COLO668 (cell line): ENCODE data around the gene ZKSCAN1.
A peak's percentile ranks its signal among the peaks of the same experiment; 100 is the strongest.
"Not testable (repeated sequence)": the region's sequence is repeated elsewhere in the genome, so short reads cannot be mapped to it uniquely, and the experiment has no call there.

Experiments used
- DNase-seq: peaks from one replicate; lab custom pipeline; 2025; ENCODE audit not compliant: unreplicated experiment; lab: John Stamatoyannopoulos, UW

Gene ZKSCAN1

DNA sequence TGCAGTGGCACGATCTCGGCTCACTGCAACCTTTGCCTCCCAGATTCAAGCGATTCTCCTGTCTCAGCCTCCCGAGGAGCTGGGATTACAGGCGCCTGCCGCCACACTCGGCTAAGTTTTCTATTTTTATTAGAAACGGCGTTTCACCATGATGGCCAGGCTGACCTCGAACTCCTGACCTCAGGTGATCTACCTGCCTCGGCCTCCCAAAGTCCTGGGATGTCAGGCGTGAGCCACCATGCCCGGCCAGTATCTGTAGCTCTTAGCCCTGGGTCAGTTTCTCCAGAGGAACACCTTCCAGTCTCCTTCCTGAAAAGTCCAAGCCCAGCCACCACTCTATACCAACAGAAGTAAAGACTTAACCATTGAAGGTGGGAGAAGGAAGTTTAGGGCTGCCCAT lies 15.2 kb upstream of the ZKSCAN1 start:
- no peak for DNase-seq

DNA sequence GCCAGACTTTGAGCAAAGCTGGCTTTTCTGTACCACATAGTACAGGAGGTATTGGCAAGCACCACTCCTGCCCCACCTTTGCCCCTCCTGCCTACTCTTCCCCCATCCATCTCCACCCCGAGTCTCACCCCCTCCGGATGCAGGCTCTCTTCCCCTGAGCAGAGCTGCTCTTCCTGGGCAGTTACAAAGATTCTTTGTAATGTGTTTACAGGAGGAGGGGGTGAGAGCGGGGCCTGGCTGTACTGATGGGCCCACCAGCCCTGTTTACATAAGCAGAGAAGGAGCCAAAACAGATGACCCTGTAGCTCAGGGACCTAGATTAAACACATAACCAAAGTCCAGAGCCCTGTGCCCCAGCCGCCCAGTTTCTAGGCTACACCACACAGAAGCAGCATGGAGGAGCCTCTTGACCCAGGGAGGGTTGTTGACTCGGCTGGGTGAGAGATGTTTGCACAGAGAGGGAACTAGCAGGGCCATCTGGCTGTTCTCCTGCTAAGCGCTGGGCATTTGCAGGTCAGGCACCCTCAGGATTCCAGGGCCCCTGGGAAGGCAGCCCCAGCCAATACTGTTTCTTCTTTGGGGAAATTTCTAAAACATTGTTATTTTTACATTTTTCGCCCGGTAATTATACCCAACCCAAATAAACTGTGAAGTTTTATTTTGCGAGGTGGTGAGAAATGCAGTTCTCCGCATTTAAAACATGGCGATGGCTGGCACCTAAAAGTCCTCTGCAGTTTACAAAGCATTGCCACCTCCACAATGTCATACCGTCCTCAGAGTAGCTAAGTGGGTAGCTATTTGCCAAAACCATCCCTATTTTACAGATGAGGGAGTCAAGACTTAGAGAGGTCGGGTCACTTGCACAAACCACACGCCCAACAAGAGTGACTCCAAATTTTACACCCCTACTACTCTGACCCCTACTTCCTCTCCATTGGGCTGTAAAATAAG lies 11.4 kb upstream of the ZKSCAN1 start:
- peak; percentile 88 for DNase-seq

GRCh38 chr7:100007887-100008286 lies 7.5 kb upstream of the ZKSCAN1 start:
- DNase-seq, result no peak

DNA sequence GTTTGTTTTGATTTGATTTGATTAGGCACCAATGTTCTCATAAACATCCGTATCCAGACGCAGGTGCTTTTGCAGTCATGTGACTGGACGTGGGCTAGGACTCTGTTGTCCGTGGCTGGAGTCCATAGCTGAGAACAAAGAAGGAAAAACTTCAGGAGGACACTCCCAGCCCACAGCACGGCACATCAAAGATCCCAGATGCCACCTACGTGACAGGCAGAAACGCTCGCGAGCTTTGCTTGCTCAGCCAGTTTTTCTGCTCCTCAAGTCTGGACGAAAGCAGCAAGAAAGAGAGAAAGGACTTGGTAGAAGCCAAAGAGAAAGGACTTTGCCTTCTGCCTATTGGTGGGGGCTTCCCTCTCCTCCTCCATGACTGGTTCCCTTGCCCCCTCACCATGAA lies 6.9 kb upstream of the ZKSCAN1 start:
- no peak for DNase-seq

DNA sequence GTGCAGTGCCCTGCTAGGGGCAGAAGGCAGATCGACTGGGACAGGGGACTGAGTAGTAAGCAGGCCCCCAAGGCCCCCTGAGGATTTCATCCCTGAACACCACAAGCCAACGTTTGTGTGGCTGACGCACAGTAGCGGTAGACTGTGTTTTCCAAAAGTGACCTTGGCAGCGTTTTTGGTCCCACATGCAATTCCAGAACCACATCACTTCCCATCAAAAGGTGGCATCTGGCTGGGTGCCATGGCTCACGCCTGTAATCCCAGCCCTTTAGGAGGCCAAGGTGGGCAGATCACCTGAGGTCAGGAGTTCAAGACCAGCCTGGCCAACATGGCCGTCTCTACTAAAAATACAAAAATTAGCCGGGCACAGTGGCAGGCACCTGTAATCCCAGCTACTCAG lies 5.4 kb upstream of the ZKSCAN1 start:
- DNase-seq, result not testable (repeated sequence)

GRCh38 chr7:100010901-100011300 lies 4.5 kb upstream of the ZKSCAN1 start:
- no peak for DNase-seq

DNA sequence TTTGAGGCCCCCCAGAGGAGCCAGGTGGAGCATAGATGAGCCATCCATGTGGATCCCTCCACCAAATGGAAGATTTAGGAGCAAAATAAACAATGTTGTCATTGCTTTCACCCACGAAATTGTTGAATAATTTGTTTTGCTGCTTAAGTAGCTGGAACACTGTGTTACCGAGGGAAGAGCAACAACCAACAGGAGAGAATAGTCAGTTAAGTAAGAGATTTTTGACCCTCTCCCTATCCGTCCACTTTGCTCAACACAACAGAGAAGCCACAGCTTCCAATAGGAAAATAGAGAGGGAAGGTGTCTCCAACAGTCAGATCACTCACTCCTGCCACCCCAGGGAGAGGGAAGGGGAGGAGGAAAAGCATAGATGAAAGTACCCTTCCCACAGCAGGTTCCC lies 3.9 kb upstream of the ZKSCAN1 start:
- no peak for DNase-seq

GRCh38 chr7:100012385-100013327 lies 2.7 kb upstream of the ZKSCAN1 start:
- not testable (repeated sequence) for DNase-seq

DNA sequence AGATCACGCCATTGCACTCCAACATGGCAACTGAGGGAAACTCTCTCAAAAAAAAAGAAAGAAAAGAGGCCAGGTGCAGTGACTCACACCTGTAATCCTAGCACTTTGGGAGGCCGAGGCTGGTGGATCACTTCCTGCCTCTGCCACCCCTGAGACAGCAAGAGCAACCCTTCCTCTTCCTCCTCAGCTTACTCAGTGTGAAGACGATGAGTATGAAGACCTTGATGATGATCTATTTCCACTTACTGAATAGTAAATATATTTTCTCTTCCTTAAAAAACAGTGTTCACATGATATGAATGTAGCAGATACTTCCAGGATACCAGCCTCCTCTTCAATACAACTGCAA lies 2.1 kb upstream of the ZKSCAN1 start:
- DNase-seq, result peak; percentile 10

DNA sequence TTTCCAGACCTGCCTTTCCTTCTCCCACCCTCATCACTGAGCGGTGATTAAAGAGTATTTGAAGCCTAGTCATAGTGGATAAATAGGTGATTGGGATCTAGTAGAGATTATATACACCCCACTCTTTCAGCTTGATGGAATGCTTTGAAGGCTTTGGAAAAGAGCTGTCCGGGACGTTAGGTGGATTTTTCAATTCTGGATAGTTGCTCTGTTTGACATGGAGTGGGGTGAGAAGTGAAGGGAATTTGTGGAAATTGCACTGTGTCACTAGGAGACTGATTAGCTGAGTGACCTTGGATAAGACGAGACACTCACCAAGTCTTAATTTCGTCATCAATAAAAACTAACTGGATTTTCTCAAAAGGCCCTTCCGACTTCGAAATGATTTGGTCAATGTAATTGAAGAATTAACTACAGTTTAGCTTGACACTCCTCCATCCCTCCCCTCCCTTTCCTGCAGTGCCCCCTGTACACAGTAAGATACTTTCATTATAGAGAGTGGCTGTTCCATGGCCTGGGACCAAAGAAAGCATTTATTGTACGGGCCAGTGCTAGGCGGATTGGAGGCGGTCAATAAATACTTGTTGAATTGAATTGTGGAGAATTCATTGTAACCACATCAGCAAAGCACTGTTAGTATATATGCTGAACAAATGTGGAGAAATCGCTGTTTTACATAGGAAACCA lies 962 bp downstream of the ZKSCAN1 start:
- no peak for DNase-seq

GRCh38 chr7:100017300-100017699 lies 1.9 kb downstream of the ZKSCAN1 start:
- no peak for DNase-seq

DNA sequence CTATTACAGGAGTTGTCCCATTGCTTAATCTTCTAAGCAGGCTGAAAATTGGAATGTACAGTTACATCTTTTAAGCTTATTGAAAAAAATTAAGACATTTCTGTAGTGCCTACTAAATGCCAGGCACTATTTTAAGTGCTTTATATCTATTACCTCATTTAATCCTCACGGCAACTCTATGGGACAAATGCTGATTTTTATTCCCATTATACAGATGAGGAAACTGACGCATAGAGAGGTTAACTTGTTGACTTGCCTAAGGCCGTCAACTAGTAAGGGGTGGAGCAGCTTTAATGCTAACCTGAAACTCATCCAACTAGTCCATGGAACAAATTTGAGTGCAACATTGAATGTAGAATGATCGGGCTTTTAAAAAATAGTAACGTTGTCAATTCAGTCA lies 2.5 kb downstream of the ZKSCAN1 start:
- no peak for DNase-seq

DNA sequence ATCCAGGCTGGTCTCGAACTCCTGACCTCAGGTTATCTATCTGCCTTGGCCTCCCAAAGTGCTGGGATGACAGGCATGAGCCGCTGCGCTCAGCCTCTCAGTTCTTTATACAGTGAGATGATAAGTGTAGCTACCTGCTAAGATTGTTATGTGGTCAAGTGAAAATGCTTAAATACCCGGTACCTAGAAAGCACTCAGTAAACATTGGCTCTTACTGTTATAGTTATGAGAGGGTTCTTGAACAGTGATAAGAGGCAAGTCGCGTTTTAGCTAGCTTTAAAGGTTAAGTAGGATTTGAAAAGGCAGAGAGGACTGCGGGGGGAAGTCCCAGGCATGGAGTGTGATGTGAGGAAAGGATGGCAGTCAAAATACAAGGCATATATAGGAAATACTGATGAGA lies 4.5 kb downstream of the ZKSCAN1 start:
- no peak for DNase-seq

GRCh38 chr7:100021297-100021696 lies 5.9 kb downstream of the ZKSCAN1 start:
- DNase-seq, result no peak

- peak; percentile 71 for DNase-seq
Measured at GRCh38 chr7:100022621-100023020, 7.2 kb downstream of the ZKSCAN1 start.

DNA sequence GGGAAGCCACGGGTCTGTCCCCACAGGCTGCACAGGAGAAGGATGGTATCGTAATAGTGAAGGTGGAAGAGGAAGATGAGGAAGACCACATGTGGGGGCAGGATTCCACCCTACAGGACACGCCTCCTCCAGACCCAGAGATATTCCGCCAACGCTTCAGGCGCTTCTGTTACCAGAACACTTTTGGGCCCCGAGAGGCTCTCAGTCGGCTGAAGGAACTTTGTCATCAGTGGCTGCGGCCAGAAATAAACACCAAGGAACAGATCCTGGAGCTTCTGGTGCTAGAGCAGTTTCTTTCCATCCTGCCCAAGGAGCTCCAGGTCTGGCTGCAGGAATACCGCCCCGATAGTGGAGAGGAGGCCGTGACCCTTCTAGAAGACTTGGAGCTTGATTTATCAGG lies 8.1 kb downstream of the ZKSCAN1 start:
- DNase-seq, result no peak

DNA sequence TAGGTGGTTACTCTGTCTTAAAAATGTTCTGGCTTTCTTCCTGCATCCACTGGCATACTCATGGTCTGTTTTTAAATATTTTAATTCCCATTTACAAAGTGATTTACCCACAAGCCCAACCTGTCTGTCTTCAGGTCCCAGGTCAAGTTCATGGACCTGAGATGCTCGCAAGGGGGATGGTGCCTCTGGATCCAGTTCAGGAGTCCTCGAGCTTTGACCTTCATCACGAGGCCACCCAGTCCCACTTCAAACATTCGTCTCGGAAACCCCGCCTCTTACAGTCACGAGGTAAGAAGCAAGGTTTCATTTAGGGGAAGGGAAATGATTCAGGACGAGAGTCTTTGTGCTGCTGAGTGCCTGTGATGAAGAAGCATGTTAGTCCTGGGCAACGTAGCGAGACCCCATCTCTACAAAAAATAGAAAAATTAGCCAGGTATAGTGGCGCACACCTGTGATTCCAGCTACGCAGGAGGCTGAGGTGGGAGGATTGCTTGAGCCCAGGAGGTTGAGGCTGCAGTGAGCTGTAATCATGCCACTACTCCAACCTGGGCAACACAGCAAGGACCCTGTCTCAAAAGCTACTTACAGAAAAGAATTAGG lies 8.7 kb downstream of the ZKSCAN1 start:
- DNase-seq, result no peak

GRCh38 chr7:100027197-100027596 lies 11.8 kb downstream of the ZKSCAN1 start:
- no peak for DNase-seq

GRCh38 chr7:100029596-100029995 lies 14.2 kb downstream of the ZKSCAN1 start:
- no peak for DNase-seq

GRCh38 chr7:100033526-100033925 lies 18.1 kb downstream of the ZKSCAN1 start:
- DNase-seq, result no peak
